ENCODE results near the gene CLHC1.

Gene CLHC1

DNA sequence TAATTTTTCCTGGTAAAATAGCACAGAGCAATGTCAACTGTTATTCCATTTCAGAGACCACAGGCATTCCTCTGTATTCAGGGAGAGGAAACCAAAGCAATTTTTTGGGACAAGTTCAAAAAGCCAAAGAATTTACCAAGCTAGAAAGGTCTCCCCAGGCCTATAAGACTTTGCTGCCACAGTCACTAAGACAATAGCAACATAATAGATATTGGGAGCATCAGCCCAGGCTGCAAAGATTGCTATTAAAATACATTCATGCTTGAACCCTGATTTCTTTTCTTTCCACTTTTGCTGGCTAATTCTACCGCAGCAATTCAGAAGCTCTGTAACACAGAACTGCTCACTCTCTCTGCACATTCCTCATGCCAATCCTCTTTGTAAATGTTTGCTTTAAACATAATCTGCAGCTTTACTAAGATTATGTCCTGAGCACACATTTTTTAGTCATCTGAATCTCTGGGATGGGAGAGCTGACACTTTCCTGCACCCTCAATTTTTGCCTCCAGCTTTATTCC, 76.3 kb downstream of the CLHC1 start:
- no peak overlapping the region for H3K4me3 ChIP-seq (replicated peaks; ENCODE audit: low read depth, low read length)
- DNase-seq (ENCODE audit: low read depth): no peak
- TF ChIP-seq, protein P1, sequence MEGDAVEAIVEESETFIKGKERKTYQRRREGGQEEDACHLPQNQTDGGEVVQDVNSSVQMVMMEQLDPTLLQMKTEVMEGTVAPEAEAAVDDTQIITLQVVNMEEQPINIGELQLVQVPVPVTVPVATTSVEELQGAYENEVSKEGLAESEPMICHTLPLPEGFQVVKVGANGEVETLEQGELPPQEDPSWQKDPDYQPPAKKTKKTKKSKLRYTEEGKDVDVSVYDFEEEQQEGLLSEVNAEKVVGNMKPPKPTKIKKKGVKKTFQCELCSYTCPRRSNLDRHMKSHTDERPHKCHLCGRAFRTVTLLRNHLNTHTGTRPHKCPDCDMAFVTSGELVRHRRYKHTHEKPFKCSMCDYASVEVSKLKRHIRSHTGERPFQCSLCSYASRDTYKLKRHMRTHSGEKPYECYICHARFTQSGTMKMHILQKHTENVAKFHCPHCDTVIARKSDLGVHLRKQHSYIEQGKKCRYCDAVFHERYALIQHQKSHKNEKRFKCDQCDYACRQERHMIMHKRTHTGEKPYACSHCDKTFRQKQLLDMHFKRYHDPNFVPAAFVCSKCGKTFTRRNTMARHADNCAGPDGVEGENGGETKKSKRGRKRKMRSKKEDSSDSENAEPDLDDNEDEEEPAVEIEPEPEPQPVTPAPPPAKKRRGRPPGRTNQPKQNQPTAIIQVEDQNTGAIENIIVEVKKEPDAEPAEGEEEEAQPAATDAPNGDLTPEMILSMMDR (IDR thresholded peaks at IDR 0.05; ENCODE audit: low read length, missing control alignments): no peak

- no peak overlapping the region for H3K4me3 ChIP-seq (replicated peaks; ENCODE audit: low read depth, low read length)
- DNase-seq (ENCODE audit: low read depth): no peak
- TF ChIP-seq, protein P1 (IDR thresholded peaks at IDR 0.05; ENCODE audit: low read length, missing control alignments): no peak
Measured at GRCh38 chr2:55155206-55155605, 76.9 kb downstream of the CLHC1 start.

- no peak for DNase-seq (ENCODE audit: low read depth)
- H3K4me3 ChIP-seq (replicated peaks; ENCODE audit: low read depth, low read length): no peak overlapping the region
- TF ChIP-seq, protein P1 (IDR thresholded peaks at IDR 0.05; ENCODE audit: low read length, missing control alignments): no peak
Measured at GRCh38 chr2:55154525-55155030, 77.5 kb downstream of the CLHC1 start.

- no peak overlapping the region for H3K4me3 ChIP-seq (replicated peaks; ENCODE audit: low read depth, low read length)
- no peak for DNase-seq (ENCODE audit: low read depth)
- TF ChIP-seq, protein P1 (IDR thresholded peaks at IDR 0.05; ENCODE audit: low read length, missing control alignments): no peak
Measured at GRCh38 chr2:55153584-55154299, 78.4 kb downstream of the CLHC1 start.

DNA sequence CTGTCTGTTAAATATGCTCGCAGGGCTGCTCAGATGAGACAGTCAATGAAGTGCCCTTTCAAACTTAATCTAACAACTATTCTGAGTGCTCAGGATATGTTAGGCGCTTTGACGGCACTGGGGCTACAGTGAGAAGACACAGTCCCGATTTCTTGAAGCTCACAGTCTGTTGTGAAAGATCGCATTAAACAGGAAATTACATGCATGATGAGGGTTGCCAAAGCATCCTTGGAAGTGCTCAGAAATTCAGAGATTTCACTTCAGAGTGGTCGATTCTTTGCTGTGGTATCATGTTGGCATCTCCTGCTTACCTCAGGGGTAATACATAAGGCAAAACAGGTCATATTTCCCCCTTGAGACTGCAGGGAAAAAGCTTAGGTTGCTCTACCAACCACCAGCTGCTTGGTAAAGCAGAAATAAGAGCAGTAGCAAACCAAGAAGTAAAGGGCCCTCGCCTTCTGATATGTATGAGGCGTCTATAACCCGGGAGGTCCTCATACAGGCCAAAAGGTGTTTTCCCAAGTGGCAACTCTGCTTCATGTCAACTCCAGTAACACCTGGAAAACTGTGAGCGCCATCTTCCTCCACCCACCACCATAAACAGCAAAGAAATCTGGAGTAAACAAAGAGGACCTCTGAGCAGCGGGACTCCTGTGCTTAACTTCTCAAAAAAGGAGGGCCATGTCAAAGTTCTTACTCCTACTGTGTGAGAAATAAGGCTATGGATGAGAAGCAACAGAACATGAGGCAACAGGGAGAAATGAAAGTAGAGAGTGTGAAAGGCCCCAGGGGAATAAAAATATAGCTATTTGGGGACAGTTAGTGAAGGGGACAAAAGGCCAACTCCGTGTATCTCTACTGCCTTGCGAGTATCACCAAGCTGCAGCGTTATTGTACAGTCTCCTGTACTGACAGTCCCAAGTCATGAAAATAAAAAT, 79.3 kb downstream of the CLHC1 start:
- TF ChIP-seq, protein P1 (IDR thresholded peaks at IDR 0.05; ENCODE audit: low read length, missing control alignments): no peak
- H3K4me3 ChIP-seq (replicated peaks; ENCODE audit: low read depth, low read length): no peak overlapping the region
- no peak for DNase-seq (ENCODE audit: low read depth)

DNA sequence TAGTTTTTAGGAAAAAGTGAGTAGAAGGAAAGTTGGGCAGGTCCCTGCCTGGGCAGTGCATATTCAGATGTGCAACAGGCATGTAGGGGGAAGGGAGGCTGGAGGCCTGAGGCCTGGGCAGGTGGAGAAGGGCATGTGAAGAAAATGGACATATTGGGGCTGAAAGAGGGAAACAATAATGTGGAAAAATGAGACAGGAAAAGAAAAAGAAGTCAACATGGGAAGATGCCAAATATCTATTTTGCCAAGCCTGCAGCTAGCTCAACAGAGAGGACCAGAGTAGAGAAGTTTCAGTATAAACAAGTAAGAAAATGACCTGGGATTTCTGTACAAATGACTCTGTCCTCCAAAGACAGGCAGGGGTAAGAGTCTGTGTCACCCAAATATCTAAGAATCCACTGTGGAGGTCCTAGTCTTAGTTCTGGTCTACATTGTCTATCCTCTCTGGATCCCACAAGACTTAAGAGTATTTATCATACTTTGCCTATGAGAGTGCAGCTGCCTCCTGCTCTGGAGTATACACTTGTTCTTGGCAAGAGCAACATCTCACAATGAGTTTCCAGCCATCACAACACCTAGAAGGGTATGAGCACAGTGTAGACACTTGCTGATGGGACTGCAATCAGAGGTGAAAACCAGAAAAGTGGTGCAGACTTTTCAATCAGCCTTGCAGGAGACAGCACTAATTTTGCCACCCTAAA, 80.2 kb downstream of the CLHC1 start:
- TF ChIP-seq, protein P1 (IDR thresholded peaks at IDR 0.05; ENCODE audit: low read length, missing control alignments): no peak
- no peak overlapping the region for H3K4me3 ChIP-seq (replicated peaks; ENCODE audit: low read depth, low read length)
- DNase-seq (ENCODE audit: low read depth): no peak

Measured in fibroblast of pulmonary artery (primary cell).